Fibroblast of lung (primary cell): ENCODE measurements around the gene MAP2K5. TPM values are rescaled to one million over a fixed set of nuclear protein-coding genes. Genes with fewer than 3 reads are reported as not detected.
A peak's percentile ranks its signal among the peaks of the same experiment; 100 is the strongest.

Source experiments
- DNase-seq, 2 donors: peaks; one replicate each; pipeline versions ENCODE4 v3.0.0 to v3.0.0-alpha.2; 2010; ENCODE audit warnings: low read depth in 2 of 2
- H2AFZ ChIP-seq: 2 replicates; pipeline ENCODE4 v1.5.1; 2012; ENCODE audit warnings: low read length, control low read depth, inconsistent platforms
- H3K27ac ChIP-seq: 2 replicates; pipeline ENCODE4 v1.5.1; 2011; ENCODE audit warnings: low read length, control low read depth; ENCODE audit not compliant: insufficient read depth
- H3K27me3 ChIP-seq: 2 replicates; pipeline ENCODE4 v1.5.1; 2011; ENCODE audit warnings: mild to moderate bottlenecking, low read length; ENCODE audit not compliant: control insufficient read depth, insufficient read depth
- H3K36me3 ChIP-seq: 2 replicates; pipeline ENCODE4 v1.5.1; 2011; ENCODE audit warnings: low read length; ENCODE audit not compliant: control insufficient read depth, insufficient read depth
- H3K4me1 ChIP-seq: 2 replicates; pipeline ENCODE4 v1.5.1; 2011; ENCODE audit warnings: low read length; ENCODE audit not compliant: control insufficient read depth, insufficient read depth; ENCODE audit errors: extremely low read depth
- H3K4me2 ChIP-seq: 2 replicates; pipeline ENCODE4 v1.5.1; 2011; ENCODE audit warnings: low read length, control low read depth; ENCODE audit not compliant: insufficient read depth; ENCODE audit errors: extremely low read depth
- H3K4me3 ChIP-seq, 4 experiments: fragments of 200-600 bp in 1 of 4; sonication (generic) in 1 of 4; replicated peaks in 1 of 4; 2 replicates each; pipeline ENCODE4 v1.5.1; 2011 to 2016; ENCODE audit warnings: low read length in 4 of 4, low read depth in 3 of 4, mild to moderate bottlenecking in 3 of 4, control low read depth in 2 of 4, inconsistent platforms in 1 of 4, mixed read lengths in 1 of 4; ENCODE audit not compliant: insufficient read depth in 1 of 4; ENCODE audit errors: control extremely low read depth in 1 of 4
- H3K79me2 ChIP-seq: 2 replicates; pipeline ENCODE4 v1.5.1; 2012; ENCODE audit warnings: mild to moderate bottlenecking, low read length, inconsistent platforms; ENCODE audit not compliant: control insufficient read depth, insufficient read depth
- H3K9ac ChIP-seq: 2 replicates; pipeline ENCODE4 v1.5.1; 2011; ENCODE audit warnings: mild to moderate bottlenecking, low read length, control low read depth; ENCODE audit not compliant: insufficient read depth
- H3K9me3 ChIP-seq: 2 replicates; pipeline ENCODE4 v1.5.1; 2012; ENCODE audit warnings: low read depth, low read length; ENCODE audit not compliant: control insufficient read depth, insufficient read depth
- H4K20me1 ChIP-seq: 2 replicates; pipeline ENCODE4 v1.5.1; 2011; ENCODE audit warnings: low read length; ENCODE audit not compliant: control insufficient read depth, insufficient read depth; ENCODE audit errors: extremely low read depth
- CTCF ChIP-seq, 2 donors: IDR thresholded peaks in 1 of 2; conservative IDR thresholded peaks in 1 of 2; 1 replicate in 1 of 2; 2 replicates in 1 of 2; pipeline ENCODE4 v1.5.1; 2011 to 2012; ENCODE audit warnings: low read length in 2 of 2, control low read depth in 1 of 2, inconsistent platforms in 1 of 2, low read depth in 1 of 2, mild to moderate bottlenecking in 1 of 2
- EZH2 ChIP-seq: IDR thresholded peaks from 2 replicates; pipeline ENCODE4 v1.5.1; 2012; ENCODE audit warnings: low read length, control low read depth, mild to moderate bottlenecking; ENCODE audit errors: missing control alignments
- polyA plus RNA-seq, 2 donors: library from polyadenylated mRNA; depleted of rRNA in 1 of 2; stranded (reverse) in 1 of 2; unstranded in 1 of 2; fragments of >200 nt; gene quantifications; 2 replicates each; pipeline ENCODE4 v1.2.1, GENCODE V29; 2011 to 2012; ENCODE audit warnings: missing spikeins in 1 of 2
- total RNA-seq: library from RNA; depleted of rRNA; stranded (reverse); fragments of >200 nt; gene quantifications from 2 replicates; pipeline ENCODE4 v1.2.1, GENCODE V29; 2014

Gene MAP2K5
- total and polyA plus RNA-seq, 2 donors (not counting 1 experiment from before 2014, with no cell fraction given), result 5.7 to 10.2 TPM

- Histone ChIP-seq H3K9ac (no peak overlapping the region), H3K4me3 (no peak overlapping the region), H3K4me2 (no peak overlapping the region), H3K27ac (no peak overlapping the region), H3K27me3 (peaks cover 50% of the 10 kb centered on the region), H4K20me1 (no peaks in the 10 kb centered on the region), H3K9me3 (no peaks in the 10 kb centered on the region), H2AFZ (no peak overlapping the region), H3K36me3 (no peaks in the 10 kb centered on the region), H3K4me1 (peaks cover 10% of the 10 kb centered on the region), H3K79me2 (no peaks in the 10 kb centered on the region)
- DNase-seq, result no peak
- TF ChIP-seq CTCF (conservative IDR thresholded peaks at IDR 0.05 in 1 of 2, IDR thresholded peaks at IDR 0.05 in 1 of 2; ENCODE audit: low read depth in 1 of 2, low read length in 2 of 2) (peak in 1 of 2 donors; percentile 1), EZH2 (no peak)
Measured at GRCh38 chr15:67836955-67837354, 294.5 kb downstream of the MAP2K5 start.

- H3K27me3 ChIP-seq, result peaks cover 31% of the 10 kb centered on the region
- TF ChIP-seq CTCF (conservative IDR thresholded peaks at IDR 0.05 in 1 of 2, IDR thresholded peaks at IDR 0.05 in 1 of 2; ENCODE audit: low read depth in 1 of 2, low read length in 2 of 2), result peak in 1 of 2 donors; percentile 3
- TF ChIP-seq EZH2, result no peak
- H3K4me1 ChIP-seq, result peaks cover 7% of the 10 kb centered on the region
- H3K36me3 ChIP-seq, result no peaks in the 10 kb centered on the region
- H2AFZ ChIP-seq, result peak overlapping the region; percentile 61
- H3K4me2 ChIP-seq, result peak overlapping the region; percentile 80
- DNase-seq, result peak; percentile 38 to 42
- H3K79me2 ChIP-seq, result no peaks in the 10 kb centered on the region
- no peak overlapping the region for H3K27ac ChIP-seq
- H3K9me3 ChIP-seq, result no peaks in the 10 kb centered on the region
- peak overlapping the region in 2 of 4 experiments; percentile 27 to 89 for H3K4me3 ChIP-seq
- no peaks in the 10 kb centered on the region for H4K20me1 ChIP-seq
- no peak overlapping the region for H3K9ac ChIP-seq
Measured at GRCh38 chr15:67838789-67839332, 296.4 kb downstream of the MAP2K5 start.

- H3K9me3 ChIP-seq, result no peaks in the 10 kb centered on the region
- peak; percentile 32 to 63 for DNase-seq
- H3K4me3 ChIP-seq, result peak overlapping the region; percentile 31 to 93 (median 64)
- H3K4me2 ChIP-seq, result peak overlapping the region; percentile 80
- peak overlapping the region; percentile 79 for H3K27ac ChIP-seq
- no peaks in the 10 kb centered on the region for H3K36me3 ChIP-seq
- no peaks in the 10 kb centered on the region for H4K20me1 ChIP-seq
- peaks cover 11% of the 10 kb centered on the region for H3K4me1 ChIP-seq
- H2AFZ ChIP-seq, result peak overlapping the region; percentile 66
- peaks cover 25% of the 10 kb centered on the region for H3K27me3 ChIP-seq
- H3K9ac ChIP-seq, result no peak overlapping the region
- no peak for TF ChIP-seq CTCF (conservative IDR thresholded peaks at IDR 0.05 in 1 of 2, IDR thresholded peaks at IDR 0.05 in 1 of 2; ENCODE audit: low read depth in 1 of 2, low read length in 2 of 2)
- no peak for TF ChIP-seq EZH2
- no peaks in the 10 kb centered on the region for H3K79me2 ChIP-seq
Measured at GRCh38 chr15:67839499-67839928, 297.0 kb downstream of the MAP2K5 start.
